Right ventricle myocardium superior (tissue), 1 donor: ENCODE data around the gene C2orf66. TPM values are rescaled to one million over a fixed set of nuclear protein-coding genes. Genes with fewer than 3 reads are reported as not detected.

Experiments
- ATAC-seq: fragments of 200-7000 bp; cut with Tn5 transposase; one replicate; pipeline ENCODE4 v1.9.1; 2020; ENCODE audit warnings: mild to moderate bottlenecking; ENCODE audit not compliant: poor library complexity
- DNase-seq: peaks from one replicate; pipeline ENCODE4 v3.0.0-alpha.2; 2020
- intact Hi-C: fragments of 100-400 bp; cut with DNase I; formaldehyde crosslinking; loops from one replicate; pipeline ENCODE4 v1.11.2; 2022
- long read RNA-seq: library from polyadenylated mRNA; unstranded; transcript quantifications from one replicate; pipeline ENCODE4 v2.0.0, GENCODE V29; 2021
- total RNA-seq: library from RNA; stranded (reverse); fragmentation: NEBNext Ultra II Directional; extraction: Animal tissue kit (Norgen Biotek cat#: 25700); gene quantifications from one replicate; pipeline ENCODE4 v1.2.1, GENCODE V29; 2021
- donor health status: DM: no; HTN: yes; CAD: no; lungs with severe emphysema.

C2orf66 gene
- not detected for total RNA-seq
- long read RNA-seq = 0 reads

- ATAC-seq = no peak
- intact Hi-C loops = no loop called here
- no peak for DNase-seq
Measured at GRCh38 chr2:196809260-196809659, at the start of gene C2orf66. C2orf66 (minus strand) TSS chr2:196809355; CDS start chr2:196809336, 19 bp downstream.

- ATAC-seq = no peak
- intact Hi-C loops = no loop called here
Measured at GRCh38 chr2:196854629-196855028, 45.5 kb upstream of the C2orf66 start.

DNA sequence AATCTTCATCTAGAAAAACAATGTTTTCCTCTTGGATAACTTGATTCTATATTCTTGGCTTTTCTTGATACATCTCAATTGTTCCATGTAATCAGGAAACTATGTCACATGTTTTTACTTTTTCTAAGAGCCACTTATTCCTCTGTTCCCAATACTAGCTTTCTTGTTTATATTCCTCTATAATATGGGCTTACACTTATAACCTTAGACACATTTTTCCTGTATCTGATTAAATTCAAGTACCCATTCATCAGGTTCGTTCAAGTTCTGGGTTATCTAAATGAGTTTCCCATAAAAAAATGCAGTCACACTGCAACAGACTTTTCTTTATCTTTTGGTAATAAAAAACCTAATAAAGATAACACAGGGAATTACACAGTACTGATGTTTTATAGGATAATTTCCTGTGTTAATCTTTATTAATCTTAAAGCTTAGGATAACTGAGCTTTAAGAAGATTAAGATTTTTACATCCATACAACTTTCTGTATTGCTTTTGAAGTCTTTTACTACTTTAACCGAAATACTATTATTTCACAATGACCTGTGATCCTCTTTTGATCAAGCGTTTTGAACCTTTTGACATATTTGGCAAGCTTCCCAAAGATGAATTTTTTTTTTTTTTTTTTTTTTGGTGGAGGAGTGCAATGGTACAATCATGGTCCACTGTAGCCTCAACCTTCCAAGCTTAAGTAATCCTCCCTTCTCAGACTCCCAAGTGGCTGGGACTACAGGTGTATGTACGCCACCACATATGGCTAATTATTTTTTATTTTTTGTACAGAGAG is 44.3 kb upstream of the C2orf66 start:
- ATAC-seq = no peak
- no peak for DNase-seq
- intact Hi-C loops = no loop called here

More at GRCh38 chr2:196854629-196855028, 45.5 kb upstream of the C2orf66 start:
- no peak for DNase-seq

DNA sequence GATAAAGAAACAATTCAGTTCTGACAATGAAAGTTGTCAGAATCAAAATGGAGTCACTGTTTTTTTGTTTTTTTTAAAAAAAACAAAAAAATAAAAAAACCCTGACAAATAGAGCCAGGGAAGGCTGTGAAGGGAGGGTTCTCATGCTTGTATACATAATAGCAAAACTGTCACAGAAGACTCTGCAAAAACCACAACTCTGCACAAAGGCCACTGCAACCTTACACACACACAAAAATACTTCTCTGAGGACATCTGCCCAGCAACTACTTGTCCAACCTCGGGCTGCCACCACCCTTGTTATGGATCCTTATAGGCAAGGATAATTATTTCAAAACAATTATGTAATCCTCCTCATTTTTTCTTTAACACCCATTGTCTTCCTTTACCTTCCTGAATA is 41.9 kb upstream of the C2orf66 start:
- no peak for ATAC-seq
- no peak for DNase-seq
- intact Hi-C loops = no loop called here

- no peak for ATAC-seq
- DNase-seq = no peak
- intact Hi-C loops = no loop called here
Measured at GRCh38 chr2:196849895-196850294, 40.7 kb upstream of the C2orf66 start.

DNA sequence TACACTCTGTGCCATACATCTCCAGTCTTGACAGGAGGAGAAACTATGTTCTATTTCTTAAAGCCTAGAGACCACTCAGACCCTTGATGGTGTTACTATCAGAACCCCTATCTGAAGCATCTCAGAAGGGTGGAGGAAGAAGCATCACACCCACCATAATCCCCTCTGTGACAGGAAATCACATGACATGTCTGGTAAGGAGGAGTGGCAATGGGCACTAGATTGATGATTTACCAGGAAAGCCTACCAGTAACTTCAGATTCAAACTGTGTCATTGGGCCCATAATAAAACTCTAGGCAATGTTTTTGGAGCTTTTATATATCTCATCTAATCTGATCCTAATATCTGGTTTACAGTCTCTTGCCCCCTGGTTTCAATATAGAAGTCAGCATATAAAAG is 37.1 kb upstream of the C2orf66 start:
- ATAC-seq (no peak), DNase-seq (no peak)
- intact Hi-C loops = no loop called here

- DNase-seq = no peak
- no peak for ATAC-seq
- intact Hi-C loops = no loop called here
Measured at GRCh38 chr2:196845371-196845770, 36.2 kb upstream of the C2orf66 start.

DNA sequence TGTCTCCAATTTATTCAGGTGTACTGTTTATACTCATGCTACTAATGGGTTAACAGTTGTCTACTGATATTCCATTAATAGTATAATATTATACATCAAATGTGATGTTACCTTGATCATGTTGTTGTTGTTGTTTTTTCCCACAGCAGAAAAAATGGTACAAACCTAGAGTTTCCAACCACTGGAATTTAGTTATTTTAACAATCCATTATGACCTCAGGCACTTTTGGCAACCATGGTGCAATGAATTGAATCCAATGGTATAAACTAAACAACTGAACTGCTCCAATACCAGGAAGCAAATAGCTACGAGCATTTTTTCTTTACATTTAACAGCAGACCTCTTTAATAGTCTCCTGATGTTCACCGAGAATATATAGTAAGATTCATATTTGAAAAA is 31.0 kb upstream of the C2orf66 start:
- DNase-seq = no peak
- ATAC-seq = no peak
- intact Hi-C loops = no loop called here

DNA sequence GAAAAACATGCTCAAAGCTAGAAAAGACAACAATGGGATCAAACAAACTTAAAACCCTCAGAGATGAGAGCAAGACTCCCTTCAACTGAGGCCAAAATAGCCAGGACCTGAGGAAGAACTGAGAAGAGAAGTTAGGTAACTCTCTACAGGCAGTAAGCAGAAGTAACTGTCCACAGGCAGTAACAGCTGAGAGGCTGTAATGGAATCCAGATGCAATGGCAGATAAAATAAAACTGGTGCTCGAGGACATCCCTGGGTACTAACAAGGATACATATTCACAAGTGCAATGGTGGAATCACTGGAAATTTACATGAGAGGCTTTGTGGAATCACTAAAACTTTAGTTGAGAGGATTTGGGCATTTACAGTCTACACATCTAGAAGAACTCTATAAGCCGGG is 30.4 kb upstream of the C2orf66 start:
- no peak for DNase-seq
- intact Hi-C loops = no loop called here
- no peak for ATAC-seq

DNA sequence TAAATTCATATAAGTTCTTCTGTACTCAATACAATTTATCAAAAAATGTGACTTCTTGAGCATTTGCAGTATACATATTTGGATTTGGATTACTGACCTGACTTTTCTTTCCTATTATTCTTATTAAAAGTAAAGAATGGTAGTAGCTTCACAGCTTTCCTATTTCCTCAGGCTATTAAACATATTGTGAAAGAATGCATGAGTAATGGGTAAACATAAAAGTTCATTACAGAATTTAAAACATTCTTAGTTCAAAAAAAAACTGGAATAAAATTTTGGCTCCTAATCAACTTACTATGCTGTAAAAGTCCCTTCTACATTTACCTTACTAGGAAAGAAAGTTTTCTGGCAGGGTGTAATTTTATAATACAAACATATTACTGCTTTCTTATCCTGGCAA is 27.3 kb upstream of the C2orf66 start:
- ATAC-seq = no peak
- intact Hi-C loops = no loop called here
- no peak for DNase-seq

- intact Hi-C loops = no loop called here
- DNase-seq (no peak), ATAC-seq (no peak)
Measured at GRCh38 chr2:196830701-196831100, 21.5 kb upstream of the C2orf66 start.

DNA sequence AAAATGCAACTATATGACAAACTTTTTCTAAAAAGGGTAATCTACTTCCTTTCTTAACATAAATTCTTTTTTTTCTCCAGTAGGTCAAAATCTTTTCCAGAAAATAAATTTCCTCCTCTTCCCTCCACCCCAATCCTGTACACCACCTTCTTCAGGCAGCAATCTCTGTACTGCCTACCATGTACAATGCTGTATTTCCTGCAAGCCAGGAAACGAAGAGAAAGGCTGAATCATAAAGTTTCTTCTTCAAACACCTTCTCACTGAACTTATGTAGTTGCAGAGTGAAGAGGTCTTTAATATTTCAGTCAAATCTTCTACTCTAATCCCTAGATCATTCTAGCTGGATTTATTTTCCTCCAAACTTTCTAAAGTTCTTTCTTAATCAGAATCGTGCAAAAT is 18.2 kb upstream of the C2orf66 start:
- intact Hi-C loops = no loop called here

GRCh38 chr2:196823750-196824522 is 14.8 kb upstream of the C2orf66 start:
- DNase-seq (no peak), ATAC-seq (no peak)
- intact Hi-C loops = no loop called here

More for the DNA sequence above, 18.2 kb upstream of the C2orf66 start:
- ATAC-seq (no peak), DNase-seq (no peak)

- ATAC-seq (no peak), DNase-seq (no peak)
- intact Hi-C loops = no loop called here
Measured at GRCh38 chr2:196821195-196821594, 12.0 kb upstream of the C2orf66 start.

DNA sequence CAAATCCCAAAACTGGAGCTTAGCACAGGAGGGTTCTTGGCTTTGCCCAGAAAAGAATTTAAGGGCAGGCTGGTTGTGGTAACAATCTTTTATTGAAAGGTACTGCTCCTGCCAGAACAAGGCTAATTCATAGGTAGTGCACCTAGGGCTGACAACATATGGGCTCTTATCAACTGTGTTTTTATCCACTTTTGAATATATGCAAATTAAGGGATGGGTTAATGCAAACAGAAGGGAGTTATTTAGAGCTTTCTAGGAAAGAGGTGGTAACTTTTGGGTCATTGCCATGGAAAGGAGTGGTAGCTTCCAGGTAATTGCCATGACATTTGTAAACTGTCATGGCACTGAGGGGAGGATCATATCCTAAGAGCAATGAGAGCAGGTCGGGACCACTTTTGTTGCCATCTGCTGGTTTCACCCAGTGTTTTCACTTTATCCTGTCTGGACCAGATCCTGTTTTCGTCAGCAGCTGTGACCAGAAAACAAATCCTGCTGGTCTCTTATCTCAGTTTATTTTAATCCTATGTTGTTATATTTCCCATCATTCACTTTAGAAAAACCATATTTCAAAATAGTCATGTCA is 981 bp downstream of the C2orf66 start:
- DNase-seq (no peak), ATAC-seq (no peak)
- intact Hi-C loops = no loop called here

- ATAC-seq (no peak), DNase-seq (no peak)
- intact Hi-C loops = no loop called here
Measured at GRCh38 chr2:196804381-196804780, 4.8 kb downstream of the C2orf66 start.

- ATAC-seq (no peak), DNase-seq (no peak)
- intact Hi-C loops = no loop called here
Measured at GRCh38 chr2:196802401-196802800, 6.8 kb downstream of the C2orf66 start.

DNA sequence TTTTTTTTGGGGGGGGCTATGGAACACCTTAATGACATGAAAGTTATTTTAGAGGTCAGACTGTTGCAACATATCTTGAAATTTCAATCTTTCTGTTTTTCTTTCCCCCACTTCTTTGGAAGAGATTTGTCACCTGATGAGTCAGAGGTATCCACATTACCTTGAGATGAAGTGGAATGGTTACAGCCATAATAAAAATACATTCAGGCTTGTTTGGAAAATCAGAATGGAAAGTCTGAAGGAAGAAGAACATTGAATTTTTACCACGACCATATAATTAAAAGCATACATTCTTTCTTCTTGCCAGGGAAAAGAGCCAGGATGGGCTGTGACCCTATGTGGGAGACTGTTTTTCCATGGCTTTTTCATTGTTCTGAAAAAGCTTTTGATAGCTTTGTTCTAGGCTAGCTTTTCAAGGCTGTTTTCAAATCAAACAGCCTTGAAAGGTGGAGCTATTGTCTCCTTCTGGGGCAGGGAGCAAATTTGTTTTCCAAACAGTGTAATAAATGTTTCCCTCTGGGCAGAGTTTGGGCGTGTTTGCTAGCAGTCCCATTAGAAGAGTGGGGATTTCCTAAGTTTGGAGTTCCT is 7.4 kb downstream of the C2orf66 start:
- intact Hi-C loops = no loop called here
- ATAC-seq (no peak), DNase-seq (no peak)

DNA sequence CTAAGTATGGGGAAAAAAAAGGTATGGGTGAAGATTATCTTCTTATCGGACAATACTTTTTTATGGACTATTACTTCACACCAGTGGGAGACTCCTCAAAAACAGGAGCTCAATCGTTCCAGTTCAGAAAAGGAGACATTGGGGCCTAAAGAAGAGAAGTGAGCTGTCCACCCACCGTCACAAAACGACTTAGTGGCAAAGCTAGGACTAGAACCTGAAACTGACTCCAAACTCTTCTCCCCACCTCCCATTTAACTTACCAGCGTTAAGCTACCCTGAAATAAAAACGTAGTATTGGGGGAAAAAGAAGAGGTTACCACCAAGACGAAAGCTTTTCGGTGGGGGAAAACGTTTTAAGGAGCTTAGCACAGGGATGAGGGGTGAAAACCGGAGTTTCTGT is 10.2 kb downstream of the C2orf66 start:
- intact Hi-C loops = no loop called here
- no peak for ATAC-seq

More for the DNA sequence above, 10.2 kb downstream of the C2orf66 start:
- DNase-seq = no peak
